Transverse colon (tissue), 4 donors: ENCODE measurements around the gene RPTN. TPM values are rescaled to one million over a fixed set of nuclear protein-coding genes. Genes with fewer than 3 reads are reported as not detected.

Experiments
- DNase-seq: peaks from one replicate; pipeline ENCODE4 v3.0.0-alpha.2; 2019
- H3K27ac ChIP-seq, 4 donors: fragments of 200-600 bp; sonication (generic); 2 replicates each; pipeline ENCODE4 v1.5.1; 2016 to 2018; ENCODE audit warnings: inconsistent platforms in 4 of 4
- H3K27me3 ChIP-seq: fragments of 200-600 bp; sonication (generic); 2 replicates; pipeline ENCODE4 v1.5.1; 2017; ENCODE audit warnings: inconsistent platforms
- H3K36me3 ChIP-seq, 4 donors: fragments of 200-600 bp; sonication (generic); 2 replicates each; pipeline ENCODE4 v1.5.1; 2017 to 2019; ENCODE audit warnings: inconsistent platforms in 4 of 4
- H3K4me1 ChIP-seq, 4 donors: fragments of 200-600 bp; sonication (generic); 2 replicates each; pipeline ENCODE4 v1.5.1; 2017 to 2020; ENCODE audit warnings: inconsistent platforms in 4 of 4
- H3K4me3 ChIP-seq, 4 donors: fragments of 200-600 bp; sonication (generic); 1 replicate in 1 of 4; 2 replicates in 3 of 4; pipeline versions ENCODE4 v1.5.1 to v1.6.1; 2017 to 2019; ENCODE audit warnings: inconsistent platforms in 4 of 4
- H3K9me3 ChIP-seq, 2 donors: fragments of 200-600 bp; sonication (generic); 2 replicates each; pipeline ENCODE4 v1.5.1; 2017 to 2019; ENCODE audit warnings: inconsistent platforms in 2 of 2
- EP300 ChIP-seq: sonication (generic); formaldehyde crosslinking; IDR thresholded peaks from one replicate; pipeline ENCODE4 v1.6.1; 2017; ENCODE audit warnings: antibody characterized with exemption, low read depth
- POLR2A ChIP-seq: fragments of 450-650 bp; IDR thresholded peaks from one replicate; pipeline ENCODE4 v1.6.1; 2016; ENCODE audit warnings: antibody characterized with exemption, mild to moderate bottlenecking, moderate library complexity
- POLR2AphosphoS5 ChIP-seq, 3 donors: sonication (generic); formaldehyde crosslinking; IDR thresholded peaks; one replicate each; pipeline ENCODE4 v1.6.1; 2016; ENCODE audit warnings: antibody characterized with exemption in 3 of 3
- WGBS, 2 donors: methylation state at CpG; one replicate each; pipeline ENCODE4 v1.1.5; 2018; ENCODE audit warnings: low coverage in 1 of 2; 5-methylcytosine and 5-hydroxymethylcytosine counted together
- in situ Hi-C, 4 donors: fragments of 200-750 bp; cut with MboI; loops; one replicate each; pipeline versions ENCODE4 v1.15.0 to v1.15.1; 2017; ENCODE audit warnings: low sequenced_read_pairs in 3 of 4, low pct_ligation_motif_present in 1 of 4, low pct_unique_long_range_greater_than_20kb in 1 of 4
- intact Hi-C: fragments of 100-400 bp; cut with DNase I; formaldehyde crosslinking; loops from one replicate; pipeline ENCODE4 v1.15.1; 2023; ENCODE audit warnings: low total_unique reads
- total RNA-seq, 4 donors: library from RNA; depleted of rRNA; stranded (reverse); fragments of >200 nt; gene quantifications; one replicate each; pipeline ENCODE4 v1.1.0, GENCODE V29; 2016
- TF ChIP-seq, protein P1 (sequence below), 5 experiments: fragments of 200-600 bp in 3 of 5; fragments of 450-650 bp in 2 of 5; sonication (generic) in 3 of 5; IDR thresholded peaks; 1 replicate in 2 of 5; 2 replicates in 3 of 5; pipeline ENCODE4 v1.5.1; 2016 to 2017; ENCODE audit warnings: antibody characterized with exemption in 5 of 5, inconsistent platforms in 3 of 5, mild to moderate bottlenecking in 2 of 5, moderate library complexity in 1 of 5

Gene RPTN
- total RNA-seq, 4 donors from 2014 or later: not detected

DNA sequence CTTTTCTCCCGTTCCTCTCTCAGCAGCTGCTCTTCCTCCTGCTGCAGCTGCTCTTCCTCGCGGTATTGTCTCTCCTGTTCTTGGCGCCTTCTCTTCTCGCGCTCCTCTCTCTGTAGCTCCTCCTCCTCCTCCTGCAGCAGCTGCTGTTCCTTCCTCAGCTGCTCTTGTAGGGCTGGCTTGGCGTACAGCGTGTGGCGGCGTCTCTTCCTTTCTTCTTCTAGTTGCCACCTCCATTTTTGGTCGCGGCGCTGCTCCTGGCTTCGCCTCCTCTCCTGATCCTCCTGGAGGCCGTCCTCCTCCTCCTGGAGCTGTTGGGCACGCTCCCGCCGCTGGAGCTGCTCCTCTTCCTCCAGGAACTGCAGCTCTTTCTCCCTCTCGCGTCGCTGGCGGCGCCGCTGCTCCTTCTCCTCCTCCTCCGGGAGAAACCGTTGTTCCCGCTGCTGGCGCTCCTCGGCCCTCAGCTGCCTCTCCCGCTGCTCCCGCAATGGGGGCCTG is 48.6 kb downstream of the RPTN start:
- in situ Hi-C loops (no loop called here), intact Hi-C loops (no loop called here)
- TF ChIP-seq, protein P1, sequence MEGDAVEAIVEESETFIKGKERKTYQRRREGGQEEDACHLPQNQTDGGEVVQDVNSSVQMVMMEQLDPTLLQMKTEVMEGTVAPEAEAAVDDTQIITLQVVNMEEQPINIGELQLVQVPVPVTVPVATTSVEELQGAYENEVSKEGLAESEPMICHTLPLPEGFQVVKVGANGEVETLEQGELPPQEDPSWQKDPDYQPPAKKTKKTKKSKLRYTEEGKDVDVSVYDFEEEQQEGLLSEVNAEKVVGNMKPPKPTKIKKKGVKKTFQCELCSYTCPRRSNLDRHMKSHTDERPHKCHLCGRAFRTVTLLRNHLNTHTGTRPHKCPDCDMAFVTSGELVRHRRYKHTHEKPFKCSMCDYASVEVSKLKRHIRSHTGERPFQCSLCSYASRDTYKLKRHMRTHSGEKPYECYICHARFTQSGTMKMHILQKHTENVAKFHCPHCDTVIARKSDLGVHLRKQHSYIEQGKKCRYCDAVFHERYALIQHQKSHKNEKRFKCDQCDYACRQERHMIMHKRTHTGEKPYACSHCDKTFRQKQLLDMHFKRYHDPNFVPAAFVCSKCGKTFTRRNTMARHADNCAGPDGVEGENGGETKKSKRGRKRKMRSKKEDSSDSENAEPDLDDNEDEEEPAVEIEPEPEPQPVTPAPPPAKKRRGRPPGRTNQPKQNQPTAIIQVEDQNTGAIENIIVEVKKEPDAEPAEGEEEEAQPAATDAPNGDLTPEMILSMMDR (IDR thresholded peaks at IDR 0.05): no peak
- Histone ChIP-seq H3K9me3 (peaks cover 0 to 8% of the 10 kb centered on the region in 2 donors), H3K27ac (no peak overlapping the region), H3K4me1 (peaks cover 18 to 63% (median 46%) of the 10 kb centered on the region in 4 donors), H3K36me3 (no peaks in the 10 kb centered on the region), H3K27me3 (peaks cover 100% of the 10 kb centered on the region), H3K4me3 (peak overlapping the region; percentile 11 to 55 (median 36))
- DNase-seq: no peak
- 3 to 25% methylated on average over 6 to 31 of the region's 31 CpGs for WGBS, 2 donors

DNA sequence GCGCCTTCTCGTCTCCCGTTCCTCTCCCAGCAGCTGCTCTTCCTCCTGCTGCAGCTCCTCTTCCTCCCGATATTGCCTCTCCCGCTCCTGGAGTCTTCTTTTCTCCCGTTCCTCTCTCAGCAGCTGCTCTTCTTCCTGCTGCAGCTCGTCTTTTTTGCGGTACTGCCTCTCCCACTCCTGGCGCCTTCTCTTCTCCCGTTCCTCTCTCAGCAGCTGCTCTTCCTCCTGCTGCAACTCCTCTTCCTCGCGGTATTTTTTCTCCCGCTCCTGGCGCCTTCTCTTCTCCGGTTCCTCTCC is 49.1 kb downstream of the RPTN start:
- Histone ChIP-seq H3K4me1 (peaks cover 18 to 63% (median 46%) of the 10 kb centered on the region in 4 donors), H3K27ac (no peak overlapping the region), H3K36me3 (no peaks in the 10 kb centered on the region), H3K27me3 (peaks cover 100% of the 10 kb centered on the region), H3K9me3 (peaks cover 0 to 8% of the 10 kb centered on the region in 2 donors), H3K4me3 (peak overlapping the region in 3 of 4 donors; percentile 36 to 55 (median 36))
- intact Hi-C loops: no loop called here
- TF ChIP-seq POLR2A (no peak), EP300 (no peak), POLR2AphosphoS5 (IDR thresholded peaks at IDR 0.05) (no peak)
- TF ChIP-seq, protein P1 (IDR thresholded peaks at IDR 0.05): no peak
- DNase-seq: no peak
- in situ Hi-C loops: no loop called here
- WGBS, 2 donors: 14 to 33% methylated on average over 14 to 15 of the region's 15 CpGs

DNA sequence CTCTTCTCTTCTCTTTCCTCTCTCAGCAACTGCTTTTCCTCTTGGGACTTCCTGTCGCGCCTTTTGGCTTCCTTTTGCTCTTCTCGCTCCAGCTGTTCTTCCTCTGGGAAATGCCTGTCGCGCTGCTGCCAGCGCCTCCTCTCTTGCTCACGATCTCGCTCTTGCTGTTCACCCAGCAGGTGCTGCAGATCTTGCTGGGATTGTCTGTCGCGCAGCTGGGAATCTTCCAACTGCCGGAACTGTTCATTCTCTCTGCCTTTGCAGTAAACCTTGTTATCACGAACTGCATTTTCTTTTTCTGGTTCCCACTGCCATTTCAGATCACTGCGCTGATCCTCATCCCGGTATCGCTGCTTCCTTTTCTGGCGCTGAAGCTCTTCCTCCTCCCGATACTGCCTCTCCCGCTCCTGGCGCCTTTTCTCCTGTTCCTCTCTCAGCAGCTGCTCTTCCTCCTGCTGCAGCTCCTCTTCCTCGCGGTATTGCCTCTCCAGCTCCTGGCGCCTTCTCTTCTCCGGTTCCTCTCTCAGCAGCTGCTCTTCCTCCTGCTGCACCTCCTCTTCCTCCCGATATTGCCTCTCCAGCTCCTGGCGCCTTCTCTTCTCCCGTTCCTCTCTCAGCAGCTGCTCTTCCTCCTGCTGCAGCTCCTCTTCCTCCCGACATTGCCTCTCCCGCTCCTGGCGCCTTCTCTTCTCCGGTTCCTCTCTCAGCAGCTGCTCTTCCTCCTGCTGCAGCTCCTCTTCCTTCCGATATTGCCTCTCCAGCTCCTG is 49.6 kb downstream of the RPTN start:
- Histone ChIP-seq H3K27ac (no peak overlapping the region), H3K27me3 (peaks cover 100% of the 10 kb centered on the region), H3K4me3 (peak overlapping the region in 2 of 4 donors; percentile 36 to 55), H3K9me3 (peaks cover 0 to 8% of the 10 kb centered on the region in 2 donors), H3K36me3 (no peaks in the 10 kb centered on the region), H3K4me1 (peaks cover 18 to 63% (median 46%) of the 10 kb centered on the region in 4 donors)
- intact Hi-C loops (no loop called here), in situ Hi-C loops (no loop called here)
- WGBS, 2 donors: 10 to 33% methylated on average over 30 to 31 of the region's 31 CpGs
- no peak for DNase-seq
- TF ChIP-seq EP300 (no peak), POLR2AphosphoS5 (IDR thresholded peaks at IDR 0.05) (no peak), POLR2A (no peak)
- TF ChIP-seq, protein P1 (IDR thresholded peaks at IDR 0.05): no peak

DNA sequence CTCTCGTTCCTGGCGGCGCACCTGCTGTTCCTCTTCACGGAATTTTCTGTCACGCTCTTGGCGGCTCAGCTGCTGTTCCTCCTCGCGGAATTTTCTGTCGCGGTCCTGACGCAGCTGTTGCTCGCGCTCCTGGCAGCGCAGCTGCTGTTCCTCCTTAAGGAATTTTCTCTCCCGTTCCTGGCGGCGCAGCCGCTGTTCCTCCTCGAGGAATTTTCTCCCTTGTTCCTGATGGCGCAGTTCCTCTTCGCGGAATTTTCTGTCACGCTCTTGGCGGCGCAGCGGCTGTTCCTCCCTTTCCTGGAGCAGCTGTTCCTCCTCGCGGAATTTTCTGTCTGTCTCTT is 50.2 kb downstream of the RPTN start:
- peaks cover 0 to 8% of the 10 kb centered on the region in 2 donors for H3K9me3 ChIP-seq
- peaks cover 100% of the 10 kb centered on the region for H3K27me3 ChIP-seq
- intact Hi-C loops (no loop called here), in situ Hi-C loops (no loop called here)
- peaks cover 18 to 63% (median 46%) of the 10 kb centered on the region in 4 donors for H3K4me1 ChIP-seq
- no peak for DNase-seq
- H3K36me3 ChIP-seq: no peaks in the 10 kb centered on the region
- no peak for TF ChIP-seq EP300
- TF ChIP-seq, protein P1 (IDR thresholded peaks at IDR 0.05): no peak
- TF ChIP-seq POLR2AphosphoS5 (IDR thresholded peaks at IDR 0.05): no peak
- no peak for TF ChIP-seq POLR2A
- no peak overlapping the region for H3K27ac ChIP-seq
- H3K4me3 ChIP-seq: peak overlapping the region in 1 of 4 donors; percentile 55
- 34 to 54% methylated on average over 14 to 28 of the region's 28 CpGs for WGBS, 2 donors
